A549 (cell line): ENCODE data around the gene CFAP99. TPM values are rescaled to one million over a fixed set of nuclear protein-coding genes. Genes with fewer than 3 reads are reported as not detected.

Experiments
- ATAC-seq, 2 experiments: fragments of 200-7000 bp in 1 of 2; fragments of >200 bp in 1 of 2; cut with Nextera tagmentation in 1 of 2; cut with Tn5 transposase in 1 of 2; 3 replicates each; pipeline versions ENCODE4 v1.8.0 to v1.9.1; 2018 to 2020; ENCODE audit warnings: mild to moderate bottlenecking in 1 of 2, moderate library complexity in 1 of 2
- CTCF ChIA-PET: fragments of 300-600 bp; sonication (Branson Sonifier 250); formaldehyde crosslinking; extraction: SDS; loops from one replicate; lab custom pipeline; 2021; ENCODE audit warnings: antibody characterized with exemption, inconsistent platforms; lab: Yijun Ruan, JAX
- POLR2A ChIA-PET: fragments of 350-600 bp; formaldehyde crosslinking; extraction: SDS; loops from one replicate; lab custom pipeline; 2021; ENCODE audit warnings: antibody characterized with exemption, inconsistent platforms; lab: Yijun Ruan, JAX
- DNase-seq, 2 experiments: peaks; one replicate each; pipeline versions ENCODE4 v3.0.0 to v3.0.0-alpha.2; 2011 to 2016; ENCODE audit warnings: low read depth in 1 of 2, low spot score in 1 of 2
- FAIRE-seq: peaks from 2 replicates; lab custom pipeline; 2011; peaks lifted over from hg19 to GRCh38; lab: Jason Lieb, UNC
- H3K27ac ChIP-seq, 2 experiments: fragments of >200 bp; sonication (Bioruptor Twin); formaldehyde crosslinking; 3 replicates each; pipeline ENCODE4 v1.5.1; 2016 to 2017
- H3K4me1 ChIP-seq: fragments of >200 bp; sonication (Bioruptor Twin); formaldehyde crosslinking; 3 replicates; pipeline ENCODE4 v1.6.1; 2016
- H3K4me2 ChIP-seq: fragments of >200 bp; sonication (Bioruptor Twin); formaldehyde crosslinking; 3 replicates; pipeline ENCODE4 v1.6.1; 2016
- H3K4me3 ChIP-seq: fragments of >200 bp; sonication (Bioruptor Twin); formaldehyde crosslinking; 3 replicates; pipeline ENCODE4 v1.5.1; 2016
- H3K9me3 ChIP-seq: fragments of >200 bp; sonication (Bioruptor Twin); formaldehyde crosslinking; 3 replicates; pipeline ENCODE4 v1.6.1; 2016
- ATOH8 ChIP-seq: fragments of 250-450 bp; sonication (Bioruptor Pico); IDR thresholded peaks from 2 replicates; pipeline ENCODE4 v1.5.0; 2020; ENCODE audit warnings: low read depth, mild to moderate bottlenecking, moderate library complexity
- CBX8 ChIP-seq: fragments of 200-600 bp; sonication (generic); IDR thresholded peaks from 2 replicates; pipeline ENCODE4 v1.6.1; 2016
- CTCF ChIP-seq: fragments of >200 bp; sonication (Bioruptor Twin); formaldehyde crosslinking; IDR thresholded peaks from 3 replicates; pipeline ENCODE4 v1.5.1; 2016
- E2F6 ChIP-seq: IDR thresholded peaks from 2 replicates; pipeline ENCODE4 v1.6.1; 2012; ENCODE audit warnings: low read depth, borderline replicate concordance
- EHMT2 ChIP-seq: fragments of 200-600 bp; sonication (generic); IDR thresholded peaks from 2 replicates; pipeline ENCODE4 v1.6.1; 2016; ENCODE audit warnings: antibody characterized with exemption, low read depth, mild to moderate bottlenecking, moderate library complexity
- ELK1 ChIP-seq: fragments of 150-350 bp; IDR thresholded peaks from 2 replicates; pipeline ENCODE4 v1.6.1; 2014; ENCODE audit warnings: low read depth, mild to moderate bottlenecking, low read length
- FOSB ChIP-seq: fragments of 250-450 bp; sonication (Bioruptor Pico); IDR thresholded peaks from 2 replicates; pipeline ENCODE4 v1.5.0; 2020; ENCODE audit warnings: mild to moderate bottlenecking, moderate library complexity
- HES2 ChIP-seq: fragments of >200 bp; sonication (Bioruptor Twin); formaldehyde crosslinking; IDR thresholded peaks from 2 replicates; pipeline ENCODE4 v1.6.1; 2016
- HEYL ChIP-seq: fragments of 250-450 bp; sonication (Bioruptor Pico); IDR thresholded peaks from 2 replicates; pipeline ENCODE4 v1.8.0; 2021; ENCODE audit warnings: mild to moderate bottlenecking, moderate library complexity
- HMGXB4 ChIP-seq: fragments of 250-450 bp; sonication (Bioruptor Pico); IDR thresholded peaks from 2 replicates; pipeline ENCODE4 v1.5.0; 2021; ENCODE audit warnings: mild to moderate bottlenecking, moderate library complexity, borderline replicate concordance
- HOXB13 ChIP-seq: fragments of 250-450 bp; sonication (Bioruptor Pico); IDR thresholded peaks from 2 replicates; pipeline ENCODE4 v1.5.0; 2020; ENCODE audit warnings: low read depth, mild to moderate bottlenecking, moderate library complexity
- HOXB5 ChIP-seq: fragments of 250-450 bp; sonication (Bioruptor Pico); IDR thresholded peaks from 2 replicates; pipeline ENCODE4 v1.5.0; 2020; ENCODE audit warnings: mild to moderate bottlenecking, moderate library complexity
- KDM1A ChIP-seq: fragments of 200-600 bp; sonication (generic); IDR thresholded peaks from 2 replicates; pipeline ENCODE4 v1.6.1; 2016; ENCODE audit warnings: low read depth, mild to moderate bottlenecking
- KDM5A ChIP-seq: fragments of 200-600 bp; sonication (generic); IDR thresholded peaks from 2 replicates; pipeline ENCODE4 v1.6.1; 2016; ENCODE audit warnings: antibody characterized with exemption, mild to moderate bottlenecking
- MAZ ChIP-seq: fragments of 150-350 bp; IDR thresholded peaks from 2 replicates; pipeline ENCODE4 v1.6.1; 2014; ENCODE audit warnings: antibody characterized with exemption, low read depth, low read length, borderline replicate concordance
- MYC ChIP-seq: IDR thresholded peaks from 2 replicates; pipeline ENCODE4 v1.6.1; 2012; ENCODE audit warnings: mild to moderate bottlenecking, inconsistent platforms, low read length, improper control_type of control experiment, borderline replicate concordance
- NFE2L2 ChIP-seq: fragments of 150-350 bp; conservative IDR thresholded peaks from 2 replicates; pipeline ENCODE4 v1.6.1; 2014; ENCODE audit warnings: low read length
- NPAS2 ChIP-seq: fragments of 250-450 bp; sonication (Bioruptor Pico); IDR thresholded peaks from 2 replicates; pipeline ENCODE4 v1.8.0; 2022; ENCODE audit warnings: mild to moderate bottlenecking, moderate library complexity, borderline replicate concordance
- NR3C1 ChIP-seq: fragments of >200 bp; sonication (Bioruptor Twin); formaldehyde crosslinking; IDR thresholded peaks from 3 replicates; pipeline ENCODE4 v1.6.1; 2017
- RAD21 ChIP-seq, 2 experiments: fragments of >200 bp in 1 of 2; sonication (Bioruptor Twin) in 1 of 2; formaldehyde crosslinking in 1 of 2; IDR thresholded peaks in 1 of 2; conservative IDR thresholded peaks in 1 of 2; 2 replicates in 1 of 2; 3 replicates in 1 of 2; pipeline ENCODE4 v1.6.1; 2012 to 2018; ENCODE audit warnings: inconsistent platforms in 1 of 2
- SMC3 ChIP-seq: fragments of >200 bp; sonication (Bioruptor Twin); formaldehyde crosslinking; IDR thresholded peaks from 3 replicates; pipeline ENCODE4 v1.6.1; 2018; ENCODE audit warnings: inconsistent platforms
- SREBF2 ChIP-seq: fragments of 450-650 bp; IDR thresholded peaks from 2 replicates; pipeline ENCODE4 v1.6.1; 2014; ENCODE audit warnings: mild to moderate bottlenecking, moderate library complexity
- TFCP2L1 ChIP-seq: fragments of 250-450 bp; sonication (Bioruptor Pico); IDR thresholded peaks from 2 replicates; pipeline ENCODE4 v1.5.0; 2021; ENCODE audit warnings: mild to moderate bottlenecking
- USF2 ChIP-seq: fragments of 450-650 bp; IDR thresholded peaks from 2 replicates; pipeline ENCODE4 v1.6.1; 2014; ENCODE audit warnings: antibody characterized with exemption
- ZFP36 ChIP-seq: fragments of 450-650 bp; IDR thresholded peaks from 2 replicates; pipeline ENCODE4 v1.6.1; 2014; ENCODE audit warnings: borderline replicate concordance; ENCODE audit not compliant: partially characterized antibody
- WGBS: methylation state at CpG from one replicate; pipeline ENCODE4 v1.1.6; 2017; ENCODE audit errors: missing lambda C conversion rate; 5-methylcytosine and 5-hydroxymethylcytosine counted together
- polyA plus RNA-seq, 4 experiments: library from polyadenylated mRNA; depleted of rRNA in 3 of 4; stranded (reverse); fragments of >200 nt; fragmentation: RNase III in 1 of 4; extraction: RNeasy Plus Mini Kit Qiagen cat#74134 plus additional on column Dnase treatment in 1 of 4; gene quantifications; 2 replicates in 3 of 4; 3 replicates in 1 of 4; pipeline ENCODE4 v1.2.3, GENCODE V29; 2011 to 2017

Gene CFAP99
- polyA plus RNA-seq, 2 of the 4 experiments (the other 2 are of a cell fraction): 0.09 TPM; not detected in 1

- CTCF ChIA-PET: interaction anchor here (1.1 to 3.0 kb wide), 2 partner anchors 12 to 13 kb away, joined by 5 to 13 read pairs; no protein-coding TSS in a partner anchor
- Histone ChIP-seq H3K4me2 (no peak overlapping the region), H3K9me3 (no peaks in the 10 kb centered on the region), H3K4me3 (no peak overlapping the region), H3K4me1 (peaks cover 4% of the 10 kb centered on the region), H3K27ac (no peak overlapping the region)
- POLR2A ChIA-PET: no interaction called here
- ATAC-seq (no peak), FAIRE-seq (no peak), DNase-seq (no peak)
- WGBS: 88% methylated on average over 7 of the region's 13 CpGs
- TF ChIP-seq KDM5A (no peak), EHMT2 (no peak), SREBF2 (no peak), RAD21 (conservative IDR thresholded peaks at IDR 0.05 in 1 of 2, IDR thresholded peaks at IDR 0.05 in 1 of 2) (no peak), HOXB5 (CRISPR knock-in tag) (no peak), NPAS2 (CRISPR knock-in tag) (no peak), USF2 (no peak)
Observed at GRCh38 chr4:2425386-2426068, 6.8 kb downstream of the CFAP99 start.

GRCh38 chr4:2426069-2426397 is 7.3 kb downstream of the CFAP99 start:
- FAIRE-seq: no peak
- CTCF ChIA-PET: interaction anchor here (3.0 kb wide), 1 partner anchor 13 kb away, joined by 13 read pairs; no protein-coding TSS in a partner anchor
- no peak overlapping the region for H3K4me3 ChIP-seq
- DNase-seq: no peak
- no peaks in the 10 kb centered on the region for H3K9me3 ChIP-seq
- H3K4me2 ChIP-seq: no peak overlapping the region
- 77% methylated on average over 3 of the region's 8 CpGs for WGBS
- peaks cover 8% of the 10 kb centered on the region for H3K4me1 ChIP-seq
- no peak for TF ChIP-seq CBX8
- no peak for TF ChIP-seq HMGXB4 (CRISPR knock-in tag)
- TF ChIP-seq EHMT2: no peak
- TF ChIP-seq ZFP36: no peak
- TF ChIP-seq HOXB13 (CRISPR knock-in tag): no peak
- no peak for TF ChIP-seq MAZ
- TF ChIP-seq TFCP2L1 (CRISPR knock-in tag): no peak
- no peak for TF ChIP-seq SMC3
- no peak for TF ChIP-seq FOSB (CRISPR knock-in tag)
- no peak for TF ChIP-seq HES2
- no peak overlapping the region for H3K27ac ChIP-seq
- POLR2A ChIA-PET: no interaction called here
- ATAC-seq: no peak

- ChIA-PET POLR2A (no interaction called here), CTCF (interaction anchor here (1.0 to 3.0 kb wide), 3 partner anchors 10 to 36 kb away, joined by 4 to 13 read pairs (median 7); no protein-coding TSS in a partner anchor)
- no peak overlapping the region for H3K4me3 ChIP-seq
- DNase-seq (no peak), ATAC-seq (no peak), FAIRE-seq (no peak)
- H3K9me3 ChIP-seq: no peaks in the 10 kb centered on the region
- no peak overlapping the region; a peak in 1 of 6 replicates for H3K27ac ChIP-seq
- H3K4me1 ChIP-seq: peaks cover 8% of the 10 kb centered on the region
- WGBS: 51% methylated on average over 6 of the region's 13 CpGs
- H3K4me2 ChIP-seq: no peak overlapping the region
- TF ChIP-seq E2F6 (no peak), NPAS2 (CRISPR knock-in tag) (no peak), NR3C1 (no peak), MYC (no peak), CTCF (no peak), HEYL (CRISPR knock-in tag) (no peak), NFE2L2 (no peak), KDM1A (no peak), ELK1 (no peak), ATOH8 (CRISPR knock-in tag) (no peak)
Observed at GRCh38 chr4:2426711-2427275, 8.0 kb downstream of the CFAP99 start.
